T-helper 2 cell (primary cell): Measurements from ENCODE around the gene UBL5.

ENCODE experiments used
- DNase-seq, 5 experiments: peaks; one replicate each; pipeline versions ENCODE4 v3.0.0 to v3.0.0-alpha.2; 2012 to 2022

Gene UBL5

GRCh38 chr19:9856609-9857008 lies 28.9 kb downstream of the UBL5 start:
- no peak for DNase-seq

GRCh38 chr19:9857076-9857721 lies 29.5 kb downstream of the UBL5 start:
- DNase-seq, result no peak

- DNase-seq, result peak in 2 of 5 experiments; percentile 30 to 81
These were observed 30.4 kb downstream of the UBL5 start for GRCh38 chr19:9857920-9858746.

- DNase-seq, result no peak
These were observed 31.0 kb downstream of the UBL5 start for GRCh38 chr19:9858766-9859165.

- DNase-seq, result no peak
These were observed 32.7 kb downstream of the UBL5 start for GRCh38 chr19:9860407-9860806.

GRCh38 chr19:9861503-9861902 lies 33.8 kb downstream of the UBL5 start:
- DNase-seq, result no peak

- peak in 1 of 5 experiments; percentile 80 for DNase-seq
These were observed 35.2 kb downstream of the UBL5 start for GRCh38 chr19:9862938-9863337.

- DNase-seq, result no peak
These were observed 36.0 kb downstream of the UBL5 start for GRCh38 chr19:9863759-9864158.

GRCh38 chr19:9865732-9866501 lies 38.2 kb downstream of the UBL5 start:
- peak in 3 of 5 experiments; percentile 22 to 91 (median 55) for DNase-seq

- DNase-seq, result no peak
These were observed 41.4 kb downstream of the UBL5 start for GRCh38 chr19:9868983-9869617.

- no peak for DNase-seq
These were observed 44.1 kb downstream of the UBL5 start for GRCh38 chr19:9871626-9872338.

- no peak for DNase-seq
These were observed 45.0 kb downstream of the UBL5 start for GRCh38 chr19:9872618-9873242.

GRCh38 chr19:9875031-9875627 lies 47.4 kb downstream of the UBL5 start:
- no peak for DNase-seq

- DNase-seq, result no peak
These were observed 48.1 kb downstream of the UBL5 start for GRCh38 chr19:9875796-9876195.

GRCh38 chr19:9877780-9878510 lies 50.2 kb downstream of the UBL5 start:
- no peak for DNase-seq

GRCh38 chr19:9878511-9879196 lies 50.9 kb downstream of the UBL5 start:
- no peak for DNase-seq
